HG02938 (cell line): ENCODE results near the gene CCDC187.
"Not testable (repeated sequence)": the region's sequence is repeated elsewhere in the genome, so short reads cannot be mapped to it uniquely, and the experiment has no call there.

ENCODE experiments used
- ATAC-seq: cut with Tn5 transposase; IDR thresholded peaks from one replicate; pipeline ENCODE4 v1.9.1; 2021; ENCODE audit warnings: mild to moderate bottlenecking, moderate library complexity; ENCODE audit not compliant: unreplicated experiment

The CCDC187 gene

DNA sequence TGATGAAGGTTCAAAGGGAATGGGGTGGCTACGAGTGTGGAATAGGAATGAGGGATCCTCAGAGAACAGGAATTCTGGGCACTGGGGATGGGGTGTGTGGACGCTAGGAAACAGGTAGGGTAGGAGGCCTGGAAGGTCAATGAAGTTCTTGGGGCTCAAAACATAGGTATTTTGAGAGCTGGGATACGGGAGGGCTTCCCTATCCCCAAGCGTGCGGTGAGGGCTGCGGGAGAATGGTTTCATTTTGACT, 59.0 kb downstream of the CCDC187 start:
- no peak for ATAC-seq

DNA sequence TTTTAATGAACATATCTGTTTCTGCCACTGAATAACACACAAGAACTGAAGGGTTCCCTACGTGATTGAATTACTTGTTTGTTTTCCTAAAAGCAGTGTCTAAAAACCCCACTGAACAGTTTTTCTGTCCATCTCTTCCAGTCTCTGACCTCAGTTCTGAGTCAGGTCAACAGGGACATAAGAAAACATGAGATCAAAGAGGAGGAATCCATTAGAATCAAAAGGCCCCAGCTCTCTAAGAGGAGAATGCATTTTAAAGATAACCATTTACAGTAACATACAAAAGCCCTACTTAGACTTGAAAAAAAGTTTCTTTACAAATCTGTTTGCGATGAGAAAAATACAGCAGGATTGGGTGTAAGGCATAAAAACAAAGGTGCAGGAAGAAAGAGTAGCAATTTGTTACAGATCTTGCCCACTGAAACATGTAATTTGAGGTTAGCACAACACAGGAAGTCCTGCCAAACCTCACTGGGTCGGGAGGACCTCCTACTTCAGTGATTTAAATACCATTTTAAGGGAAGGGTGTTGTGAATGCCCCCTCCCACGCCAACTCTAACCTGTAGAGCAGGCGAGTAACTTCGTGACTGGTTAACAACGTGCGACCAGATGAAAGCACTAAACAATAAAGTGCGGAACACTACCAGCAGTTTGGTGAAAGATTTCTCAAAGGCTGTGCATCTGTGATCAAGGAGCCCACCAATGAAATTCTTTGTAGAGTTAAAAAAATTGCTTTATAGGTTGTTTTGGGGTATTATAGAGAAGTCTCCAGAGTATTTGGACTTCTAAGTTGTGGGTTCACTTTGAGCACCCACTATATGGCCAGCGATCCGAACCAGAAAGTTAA, 59.5 kb downstream of the CCDC187 start:
- no peak for ATAC-seq

DNA sequence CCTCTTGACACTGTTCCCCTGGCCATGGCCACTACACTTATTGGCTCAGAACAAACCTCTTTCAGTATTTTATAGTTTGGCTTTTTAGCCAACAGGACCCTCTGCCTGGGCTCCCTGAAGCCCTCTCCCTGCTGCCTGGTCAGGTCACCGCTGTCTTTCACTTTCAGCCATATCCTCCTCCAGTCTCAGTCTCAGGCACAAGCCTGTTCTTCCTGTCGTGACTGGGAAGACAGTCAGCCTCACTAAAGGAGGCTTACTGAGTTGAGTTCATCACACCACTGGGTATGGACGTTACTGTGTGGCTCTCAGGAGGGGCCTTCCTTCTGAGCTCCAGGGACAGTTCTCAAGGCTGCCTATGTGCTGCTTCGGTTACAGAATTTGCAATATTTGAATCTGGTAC, 60.3 kb downstream of the CCDC187 start:
- ATAC-seq = no peak

DNA sequence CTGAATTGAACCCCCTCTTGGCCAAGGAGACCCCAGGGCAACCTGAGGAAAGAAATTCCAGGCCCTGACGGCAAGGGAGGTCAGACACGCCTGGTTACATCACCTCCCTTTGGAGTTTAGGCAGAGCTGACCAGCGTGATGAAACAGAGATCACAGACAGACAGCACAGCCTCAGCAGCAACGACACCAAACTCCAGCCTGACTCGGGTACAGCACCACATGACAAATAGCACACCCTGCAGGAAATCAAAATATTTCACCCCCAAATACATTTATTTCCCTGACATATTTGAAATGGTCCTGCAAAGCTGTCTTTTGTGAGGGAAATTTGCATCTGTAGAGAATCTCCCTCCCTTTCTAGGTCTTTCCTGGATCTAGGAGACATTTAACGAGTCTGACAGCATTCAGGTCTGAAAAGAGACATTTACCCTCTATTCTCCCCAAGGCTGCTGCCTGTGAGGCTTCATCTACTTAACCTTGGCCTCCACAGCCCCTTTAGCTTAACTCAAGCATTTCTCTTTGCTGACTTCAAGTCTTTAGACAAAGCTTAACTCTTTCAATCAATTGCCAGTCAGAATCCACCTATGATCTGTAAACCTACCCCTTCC, 60.9 kb downstream of the CCDC187 start:
- no peak for ATAC-seq

DNA sequence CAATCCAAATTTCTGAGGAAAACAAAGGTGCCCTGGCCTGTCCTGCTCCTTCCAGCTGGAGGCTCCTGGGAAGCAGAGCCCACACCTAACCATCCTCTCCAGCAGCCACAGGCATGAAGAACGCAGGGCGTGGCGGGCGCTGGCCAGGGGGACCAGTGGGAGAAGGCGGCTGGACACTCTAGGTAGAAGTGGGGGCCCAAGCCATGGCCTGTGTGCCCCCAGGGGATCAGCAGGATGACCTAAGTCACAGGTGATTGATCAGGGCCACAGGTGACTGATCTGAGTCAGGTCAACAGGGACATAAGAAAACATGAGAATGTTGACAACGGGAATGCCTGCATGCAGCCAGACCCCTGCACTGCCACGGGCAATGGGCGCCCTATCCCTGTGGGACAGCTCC, 61.6 kb downstream of the CCDC187 start:
- no peak for ATAC-seq

DNA sequence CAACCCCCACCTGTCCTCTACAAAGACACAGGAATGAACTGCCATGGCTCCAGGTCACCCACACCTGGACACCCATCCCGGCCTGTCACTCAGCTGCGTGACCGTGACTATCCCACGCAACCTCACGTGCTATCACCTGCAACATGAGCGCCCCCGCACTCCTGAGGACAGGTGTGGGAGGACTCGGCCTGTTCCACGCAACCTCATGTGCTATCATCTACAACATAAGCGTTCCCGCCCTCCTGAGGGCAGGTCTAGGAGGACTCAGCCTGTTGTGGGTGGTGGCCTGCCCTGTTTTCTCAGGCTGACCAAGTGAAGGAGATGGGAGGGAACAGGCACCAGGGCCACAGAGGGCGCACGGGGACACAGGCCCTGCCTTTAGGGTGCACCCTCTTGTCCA, 62.4 kb downstream of the CCDC187 start:
- ATAC-seq = no peak

DNA sequence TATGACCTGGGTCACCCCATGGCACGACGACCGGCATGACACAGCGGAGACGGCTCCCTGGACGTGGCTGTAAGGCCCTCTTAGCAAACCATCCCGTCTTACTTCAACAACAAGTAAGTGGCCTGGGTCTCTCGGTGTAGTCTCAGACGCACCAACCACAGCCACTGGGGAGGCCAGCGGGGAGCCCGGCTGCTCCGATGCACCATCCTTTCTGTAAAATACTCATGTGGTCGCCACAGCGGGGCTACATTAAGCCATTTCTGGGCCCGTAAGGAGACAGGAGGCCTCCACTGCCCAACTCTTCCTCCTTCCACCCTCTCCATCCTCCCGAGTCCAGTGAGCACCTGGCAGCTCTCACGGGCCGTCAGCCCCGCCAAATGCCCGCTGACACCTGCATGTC, 63.0 kb downstream of the CCDC187 start:
- ATAC-seq = no peak

DNA sequence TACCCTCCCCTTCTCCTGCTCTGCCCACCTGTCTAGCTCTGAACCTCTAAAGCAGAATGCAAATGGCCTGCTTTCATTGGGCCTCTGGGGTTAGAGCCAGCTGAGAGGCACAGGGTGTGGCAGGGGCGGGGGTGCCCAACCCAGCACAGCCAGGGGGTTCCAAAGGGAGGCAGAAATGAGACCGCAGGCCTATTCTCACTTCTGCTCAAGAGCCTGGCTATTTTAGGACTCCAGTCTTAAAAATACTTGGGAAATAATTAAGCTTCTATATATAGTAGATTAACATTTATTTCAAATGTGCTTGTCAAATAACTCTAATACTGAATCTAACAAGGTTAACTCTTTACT, 63.9 kb downstream of the CCDC187 start:
- no peak for ATAC-seq

DNA sequence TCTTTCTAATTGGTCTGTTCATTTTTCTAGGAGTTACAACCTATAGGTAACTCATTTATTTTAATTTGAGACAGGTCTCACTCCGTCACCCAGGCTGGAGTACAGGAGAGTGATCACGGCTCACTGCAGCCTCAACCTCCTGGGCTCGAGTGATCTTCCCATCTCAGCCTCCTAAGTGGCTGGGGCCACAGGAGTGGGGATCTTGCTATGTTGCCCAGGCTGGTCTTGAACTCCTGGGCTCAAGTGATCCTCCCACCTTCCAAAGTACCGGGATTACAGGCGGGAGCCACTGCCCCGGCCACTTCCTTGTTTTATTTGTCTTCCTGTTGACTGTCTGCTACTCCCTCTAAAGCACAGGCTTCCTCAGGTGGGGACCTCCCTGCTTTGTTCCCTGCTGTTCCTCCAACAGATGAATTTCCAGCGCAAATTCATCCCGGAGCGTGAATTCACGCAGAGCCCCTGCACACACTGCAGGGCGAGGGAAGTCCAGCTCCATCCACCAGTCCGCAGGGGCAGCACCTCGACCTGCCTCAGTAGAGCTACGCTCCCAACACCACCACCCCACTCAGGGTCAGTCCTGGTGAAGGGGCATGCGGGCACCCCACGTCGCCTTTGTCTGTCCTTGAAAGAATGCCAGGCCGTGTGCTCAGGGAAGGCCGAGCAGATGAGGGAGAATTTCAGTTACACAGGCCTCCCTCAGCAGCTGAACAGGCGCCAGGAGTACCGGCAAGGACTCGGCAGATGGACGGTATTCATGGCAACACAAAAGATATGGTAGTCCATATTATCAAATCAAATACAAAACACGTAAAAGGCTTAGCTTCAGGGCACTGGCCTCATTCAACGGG, 64.5 kb downstream of the CCDC187 start:
- no peak for ATAC-seq

DNA sequence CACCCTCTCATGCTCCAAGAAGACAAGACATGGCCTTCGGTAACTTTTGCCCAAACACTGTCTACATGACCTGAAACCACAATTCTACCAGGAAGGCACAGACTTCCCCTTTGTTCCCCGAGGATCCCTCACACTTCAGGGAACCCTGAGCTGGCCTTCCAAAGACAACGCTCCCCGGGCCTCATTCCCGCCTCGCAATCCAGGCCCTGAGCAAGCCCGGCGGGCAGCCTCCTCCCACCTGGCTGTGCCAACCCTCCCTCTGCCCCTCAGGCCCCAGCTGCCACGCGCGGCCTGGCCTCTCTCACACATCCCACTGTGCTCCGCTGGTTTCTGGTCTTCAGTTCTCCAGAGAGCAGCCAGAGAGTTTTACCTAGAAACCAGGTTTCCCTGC, 65.6 kb downstream of the CCDC187 start:
- ATAC-seq = no peak

DNA sequence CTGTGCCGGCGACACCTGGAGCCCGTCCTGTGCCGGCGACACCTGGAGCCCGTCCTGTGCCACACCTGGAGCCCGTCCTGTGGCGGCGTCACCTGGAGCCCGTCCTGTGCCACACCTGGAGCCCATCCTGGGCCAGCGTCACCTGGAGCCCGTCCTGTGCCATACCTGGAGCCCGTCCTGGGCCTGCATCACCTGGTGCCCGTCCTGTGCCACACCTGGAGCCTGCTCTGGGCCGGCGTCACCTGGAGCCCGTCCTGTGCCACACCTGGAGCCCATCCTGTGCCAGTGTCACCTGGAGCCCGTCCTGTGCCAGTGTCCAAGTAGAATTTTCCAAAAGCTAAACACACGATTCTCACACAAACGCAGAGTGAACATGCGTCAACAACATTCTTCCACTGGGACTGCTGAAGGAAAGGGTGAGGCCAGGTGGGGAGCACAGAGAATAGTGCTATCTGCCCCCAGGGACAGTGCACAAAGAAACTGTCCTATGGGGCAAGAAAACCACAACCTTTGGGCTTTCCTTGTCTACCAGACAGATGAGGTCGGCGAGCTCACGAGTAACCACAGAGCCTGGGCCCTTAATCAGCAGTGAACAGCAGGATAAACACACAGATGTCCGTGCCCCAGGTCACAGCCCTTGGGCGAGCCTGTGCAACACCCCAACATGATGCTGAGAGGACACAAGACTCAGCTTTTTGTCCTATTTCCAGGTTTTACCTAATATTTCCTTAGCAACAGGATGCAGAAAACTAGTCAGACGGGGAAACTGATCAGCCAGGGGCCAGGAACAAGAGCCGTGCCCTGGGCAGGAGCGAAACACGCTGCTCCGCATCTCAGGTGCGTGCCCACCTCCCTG, 66.2 kb downstream of the CCDC187 start:
- no peak for ATAC-seq

DNA sequence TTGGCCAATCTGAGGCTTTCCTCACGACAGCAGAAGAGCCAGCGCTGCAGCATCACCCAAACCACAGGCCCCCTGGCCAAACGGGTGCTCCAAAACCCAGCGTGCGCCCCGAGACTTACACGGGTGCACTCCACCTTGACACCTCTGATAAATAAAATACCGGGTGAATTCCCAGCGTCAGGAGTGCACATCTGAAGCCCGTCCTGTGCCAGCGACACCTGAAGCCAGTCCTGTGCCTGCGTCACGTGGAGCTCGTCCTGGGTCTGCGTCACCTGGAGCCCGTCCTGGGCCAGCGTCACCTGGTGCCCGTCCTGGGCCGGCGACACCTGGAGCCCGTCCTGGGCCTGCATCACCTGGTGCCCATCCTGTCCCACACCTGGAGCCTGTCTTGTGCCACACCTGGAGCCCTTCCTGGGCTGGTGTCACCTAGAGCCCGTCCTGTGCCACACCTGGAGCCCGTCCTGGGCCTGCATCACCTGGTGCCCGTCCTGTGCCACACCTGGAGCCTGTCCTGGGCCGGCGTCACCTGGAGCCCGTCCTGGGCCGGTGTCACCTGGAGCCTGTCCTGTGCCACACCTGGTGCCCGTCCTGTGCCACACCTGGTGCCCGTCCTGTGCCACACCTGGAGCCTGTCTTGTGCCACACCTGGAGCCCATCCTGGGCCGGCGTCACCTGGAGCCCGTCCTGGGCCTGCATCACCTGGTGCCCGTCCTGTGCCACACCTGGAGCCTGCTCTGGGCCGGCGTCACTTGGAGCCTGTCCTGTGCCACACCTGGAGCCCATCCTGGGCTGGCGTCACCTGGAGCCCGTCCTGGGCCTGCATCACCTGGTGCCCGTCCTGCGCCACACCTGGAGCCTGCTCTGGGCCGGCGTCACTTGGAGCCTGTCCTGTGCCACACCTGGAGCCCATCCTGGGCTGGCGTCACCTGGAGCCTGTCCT, 67.2 kb downstream of the CCDC187 start:
- ATAC-seq = not testable (repeated sequence)

DNA sequence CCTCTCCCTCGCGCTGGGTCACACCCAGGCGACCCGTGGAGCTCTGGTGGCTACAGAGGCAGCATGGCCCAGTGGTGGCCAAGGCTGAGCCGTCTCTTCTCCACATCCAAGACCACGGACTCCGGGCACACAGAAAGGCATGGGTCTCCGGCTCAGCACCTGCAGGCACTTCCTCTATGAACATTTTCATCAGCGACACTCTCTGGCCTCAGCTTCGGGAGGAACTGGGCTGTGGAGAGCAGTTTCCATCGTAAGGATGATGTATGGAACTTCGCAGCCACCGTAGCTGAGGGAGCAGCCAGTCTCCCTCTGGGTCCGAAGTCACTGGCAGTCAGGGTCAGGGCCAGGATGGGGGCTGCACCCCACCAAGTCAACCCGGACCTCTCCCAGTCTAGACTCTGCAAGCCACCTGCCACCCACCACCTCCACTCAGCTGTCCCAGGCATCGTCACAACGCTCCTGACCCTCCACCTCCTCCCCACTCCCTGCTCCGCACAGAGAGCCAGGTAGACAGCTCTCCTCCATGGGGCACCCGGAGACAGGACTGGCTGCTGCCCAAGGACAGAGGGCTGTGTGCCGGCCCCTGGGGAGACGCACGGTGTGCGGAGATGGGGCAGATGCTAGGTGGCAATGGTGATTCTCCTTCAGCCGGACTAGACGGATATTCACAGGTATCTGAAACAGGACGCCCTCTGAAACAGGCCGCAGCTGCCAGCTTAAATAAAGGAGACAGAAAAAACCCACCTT, 68.0 kb downstream of the CCDC187 start:
- ATAC-seq = no peak

DNA sequence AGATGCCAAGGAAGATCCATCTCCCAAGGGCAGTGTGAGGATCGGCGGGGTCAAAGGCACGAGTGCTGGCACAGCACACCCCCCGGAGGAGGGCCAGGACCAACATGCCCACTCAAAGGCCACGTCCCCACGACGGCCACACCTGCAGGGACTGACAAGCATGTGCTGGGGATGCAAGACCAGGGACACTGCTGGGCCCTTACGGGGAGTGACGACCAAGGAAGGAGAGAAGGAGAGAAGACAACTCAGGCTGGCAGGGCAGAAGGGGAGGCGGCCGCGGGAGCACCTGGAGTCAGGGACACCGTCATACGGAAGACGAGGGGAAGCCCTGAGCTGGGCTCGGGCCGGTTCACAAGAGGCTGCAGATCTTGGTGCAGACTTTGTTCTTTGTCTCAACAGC, 68.7 kb downstream of the CCDC187 start:
- ATAC-seq = no peak

DNA sequence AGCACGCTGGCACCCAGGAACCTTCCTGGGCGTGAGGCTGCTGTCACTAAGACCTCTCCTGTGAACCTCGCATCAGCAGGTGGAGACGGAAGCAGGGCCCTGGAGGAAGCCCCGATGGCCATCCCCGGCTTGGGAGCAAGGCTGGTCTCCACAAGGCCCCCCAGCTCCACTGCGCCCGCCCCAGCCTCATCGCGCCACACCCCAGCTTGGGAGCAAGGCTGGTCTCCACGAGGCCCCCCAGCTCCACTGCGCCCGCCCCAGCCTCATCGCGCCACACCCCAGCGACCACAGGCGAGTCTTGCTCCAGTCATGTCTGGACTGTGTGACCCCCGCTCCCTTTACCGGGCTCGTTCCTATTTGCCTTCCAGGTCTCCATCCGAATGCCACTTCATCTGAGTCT, 69.3 kb downstream of the CCDC187 start:
- no peak for ATAC-seq

DNA sequence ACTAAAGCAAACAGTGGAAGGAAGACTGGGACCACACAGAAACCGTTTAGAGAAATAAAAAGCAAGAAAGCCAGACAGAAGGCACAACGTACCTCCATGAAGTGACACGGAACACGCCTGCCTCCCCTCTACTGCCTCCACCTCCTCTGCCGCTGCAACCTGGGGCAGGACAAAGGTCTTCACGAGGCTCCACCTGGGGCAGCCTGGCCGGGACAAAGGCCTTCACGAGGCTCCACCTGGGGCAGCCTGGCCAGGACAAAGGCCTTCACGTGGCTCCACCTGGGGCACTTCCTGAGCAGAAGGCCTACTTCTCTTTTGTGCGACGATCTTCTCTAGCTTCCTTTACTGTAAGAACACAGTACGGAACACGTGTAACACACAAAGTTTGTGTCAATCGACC, 70.0 kb downstream of the CCDC187 start:
- ATAC-seq = no peak

DNA sequence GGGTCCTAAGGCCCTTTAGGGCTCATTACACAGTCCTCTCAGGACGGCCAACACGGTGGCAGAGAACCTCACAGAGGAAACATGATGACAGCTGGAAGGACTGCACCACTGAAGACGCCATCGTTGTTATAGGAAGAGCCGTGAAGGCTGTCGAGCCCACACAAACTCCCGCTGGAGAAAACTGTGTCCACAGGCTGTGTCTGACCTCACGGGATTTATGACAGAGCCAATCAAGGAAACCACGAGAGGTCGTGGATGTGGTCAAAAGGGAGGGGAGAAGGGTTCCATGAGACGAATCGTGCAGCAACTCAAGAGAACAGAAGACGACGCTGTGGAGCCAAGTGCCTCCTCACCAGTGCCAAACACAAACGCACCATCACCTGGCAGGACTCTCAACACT, 70.5 kb downstream of the CCDC187 start:
- no peak for ATAC-seq

DNA sequence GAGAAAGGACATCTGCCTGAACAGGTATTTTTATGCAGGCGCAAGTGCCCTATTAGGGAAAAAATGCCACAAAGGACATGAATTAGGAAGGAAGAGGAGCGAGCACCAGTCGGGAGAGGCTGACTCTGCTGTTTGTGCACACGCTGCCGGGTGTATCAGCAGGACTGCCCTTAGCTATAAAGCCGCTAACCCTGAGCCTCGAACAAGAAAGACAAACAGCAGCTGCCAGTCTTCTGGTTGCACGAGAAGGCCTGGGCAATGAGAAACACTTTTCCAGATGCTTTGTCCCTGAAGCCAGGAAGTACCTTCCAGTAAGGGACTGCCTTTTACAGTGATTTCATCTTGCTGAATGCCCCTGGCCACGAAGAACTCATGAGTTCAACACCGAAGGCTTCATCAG, 70.9 kb downstream of the CCDC187 start:
- ATAC-seq = no peak

DNA sequence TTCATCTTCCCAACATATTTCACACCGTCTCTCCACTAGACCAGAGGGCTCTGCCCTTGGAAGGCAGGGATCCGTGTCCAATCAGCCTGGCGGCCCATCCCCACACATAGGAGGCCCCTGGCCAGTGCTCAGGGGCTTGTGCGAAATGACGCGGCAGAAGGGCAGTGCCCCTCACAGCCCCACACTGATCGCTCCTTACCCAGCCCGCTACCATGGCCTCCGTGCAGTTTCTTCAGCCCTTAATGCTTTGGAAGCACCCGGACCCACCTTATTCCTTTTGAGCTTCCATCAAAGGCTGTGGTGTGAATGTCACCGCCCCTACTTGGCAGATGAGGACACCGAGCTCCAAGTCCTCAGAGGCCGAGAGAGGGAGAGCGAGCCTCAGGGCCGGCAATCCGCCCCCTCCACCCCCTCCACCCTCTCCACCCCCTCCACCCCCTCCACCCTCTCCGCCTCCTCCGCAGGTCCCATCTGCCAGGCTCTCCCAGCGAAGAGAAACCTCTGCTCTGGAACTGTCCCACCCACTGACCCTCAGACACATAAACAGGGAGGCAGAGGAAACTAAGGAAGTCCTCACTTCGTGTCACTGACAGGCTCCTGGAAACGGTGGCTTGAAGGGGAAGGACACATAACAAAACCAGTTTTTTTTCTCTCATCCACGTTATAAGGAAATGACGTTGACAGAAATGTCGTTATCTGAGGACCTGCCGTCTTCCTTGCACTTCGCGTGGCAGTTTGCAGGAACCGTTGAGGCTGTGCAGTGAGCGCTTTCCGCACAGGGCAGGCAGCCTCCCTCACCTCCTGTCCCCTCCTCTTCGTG, 72.2 kb downstream of the CCDC187 start:
- ATAC-seq = no peak
